A549 treated with Mapracorat at 1 μM for 4 hours (cell line): Measurements from ENCODE around the gene NME2. TPM values are rescaled to one million over a fixed set of nuclear protein-coding genes. Genes with fewer than 3 reads are reported as not detected.

ENCODE experiments used
- total RNA-seq: library from RNA; stranded (reverse); fragments of 200-300 nt; extraction: Qiagen RNA extraction; gene quantifications from 5 replicates; pipeline ENCODE4 v1.2.3, GENCODE V29; 2022

Gene NME2
- total RNA-seq, result 1,708 to 1,916 TPM (median 1,843 TPM) in 5 replicates

DNA sequence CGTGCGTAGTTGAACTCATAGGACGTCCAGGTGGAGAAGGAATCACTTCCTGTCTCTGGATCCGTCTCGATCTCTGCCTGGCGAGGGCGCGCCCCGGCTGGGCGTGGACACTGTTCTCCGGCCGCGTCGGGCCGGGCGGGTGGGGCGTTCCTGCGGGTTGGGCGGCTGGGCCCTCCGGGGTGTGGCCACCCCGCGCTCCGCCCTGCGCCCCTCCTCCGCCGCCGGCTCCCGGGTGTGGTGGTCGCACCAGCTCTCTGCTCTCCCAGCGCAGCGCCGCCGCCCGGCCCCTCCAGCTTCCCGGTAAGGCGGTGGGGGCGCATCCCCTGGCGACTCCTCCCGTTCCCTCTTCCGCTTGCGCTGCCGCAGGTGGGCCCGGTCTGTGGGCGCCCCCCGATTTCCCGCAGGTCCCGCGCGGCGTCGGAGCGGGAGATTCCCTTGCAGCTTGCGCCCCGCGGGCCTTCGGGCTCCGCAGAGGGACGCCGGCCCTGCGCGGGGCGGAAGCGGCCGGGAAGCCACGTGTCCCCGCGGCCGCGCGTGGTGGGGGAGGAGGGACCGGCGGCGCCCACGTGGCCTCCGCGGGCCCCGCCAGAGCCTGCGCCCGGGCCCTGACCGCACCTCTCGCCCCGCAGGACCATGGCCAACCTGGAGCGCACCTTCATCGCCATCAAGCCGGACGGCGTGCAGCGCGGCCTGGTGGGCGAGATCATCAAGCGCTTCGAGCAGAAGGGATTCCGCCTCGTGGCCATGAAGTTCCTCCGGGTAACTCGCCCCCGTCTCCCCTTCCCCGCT lies at the start of gene NME2:
Gene NME2, plus strand, starts transcription at position 214 of the 789 bp plus-strand sequence. Its CDS starts 420 bp downstream, at position 634.

GRCh38 chr17:51120739-51121619 lies 45.2 kb upstream of the NME2 start, which contains the start of gene SPAG9:
Gene SPAG9 (minus strand): TSS chr17:51120868. CDS start chr17:51120656, 212 bp downstream.

GRCh38 chr17:51153210-51154072 lies 12.8 kb upstream of the NME2 start, which contains the start of gene NME1:
Gene NME1 (plus strand): TSS chr17:51153559. CDS start chr17:51155655, 2,096 bp downstream.

Other genes starting within 250 kb of the NME2 start
- gene SPAG9, start 45.5 kb upstream of the NME2 start, total RNA-seq, result 78.7 to 91.6 TPM (median 81.9 TPM) in 5 replicates
- 600 to 775 TPM (median 719 TPM) in 5 replicates for gene NME1, start 12.9 kb upstream of the NME2 start, total RNA-seq
- 4.3 to 5.8 TPM (median 5.7 TPM) in 5 replicates for gene MBTD1, start 93.6 kb downstream of the NME2 start, total RNA-seq
- 69.7 to 77.5 TPM (median 74.1 TPM) in 5 replicates for gene UTP18, start 94.1 kb downstream of the NME2 start, total RNA-seq